GM18508 (cell line): ENCODE measurements around the gene UROC1.

Experiments used
- ATAC-seq: cut with Tn5 transposase; IDR thresholded peaks from one replicate; pipeline ENCODE4 v1.9.1; 2021; ENCODE audit warnings: moderate number of reproducible peaks; ENCODE audit not compliant: insufficient read depth, unreplicated experiment

The UROC1 gene

GRCh38 chr3:126548556-126549466, 31.2 kb upstream of the UROC1 start:
- no peak for ATAC-seq

GRCh38 chr3:126547721-126548120, 30.1 kb upstream of the UROC1 start:
- no peak for ATAC-seq

- no peak for ATAC-seq
Measured at GRCh38 chr3:126546549-126547239, 29.1 kb upstream of the UROC1 start.

GRCh38 chr3:126546013-126546412, 28.4 kb upstream of the UROC1 start:
- no peak for ATAC-seq

- no peak for ATAC-seq
Measured at GRCh38 chr3:126545544-126545943, 28.0 kb upstream of the UROC1 start.

GRCh38 chr3:126544596-126545281, 27.2 kb upstream of the UROC1 start:
- no peak for ATAC-seq

- no peak for ATAC-seq
Measured at GRCh38 chr3:126543457-126544061, 26.0 kb upstream of the UROC1 start.

GRCh38 chr3:126542340-126543241, 25.0 kb upstream of the UROC1 start:
- no peak for ATAC-seq

- no peak for ATAC-seq
Measured at GRCh38 chr3:126541628-126542339, 24.2 kb upstream of the UROC1 start.

GRCh38 chr3:126540951-126541627, 23.5 kb upstream of the UROC1 start:
- ATAC-seq, result no peak

GRCh38 chr3:126540342-126540849, 22.8 kb upstream of the UROC1 start:
- ATAC-seq, result no peak

GRCh38 chr3:126539558-126540250, 22.1 kb upstream of the UROC1 start:
- ATAC-seq, result no peak

- no peak for ATAC-seq
Measured at GRCh38 chr3:126538966-126539365, 21.4 kb upstream of the UROC1 start.

- no peak for ATAC-seq
Measured at GRCh38 chr3:126538316-126538715, 20.7 kb upstream of the UROC1 start.

GRCh38 chr3:126537730-126538281, 20.2 kb upstream of the UROC1 start:
- no peak for ATAC-seq

- no peak for ATAC-seq
Measured at GRCh38 chr3:126537116-126537729, 19.6 kb upstream of the UROC1 start.

- no peak for ATAC-seq
Measured at GRCh38 chr3:126536126-126536525, 18.6 kb upstream of the UROC1 start.
